GM21619 (cell line): ENCODE measurements around the gene VPS9D1.

Experiments
- ATAC-seq: cut with Tn5 transposase; IDR thresholded peaks from one replicate; pipeline ENCODE4 v1.9.1; 2021; ENCODE audit not compliant: unreplicated experiment

The VPS9D1 gene

GRCh38 chr16:89732918-89733242, 12.2 kb upstream of the VPS9D1 start:
- ATAC-seq = no peak

- no peak for ATAC-seq
Measured at GRCh38 chr16:89732142-89732917, 11.6 kb upstream of the VPS9D1 start.

- no peak for ATAC-seq
Measured at GRCh38 chr16:89730610-89731234, 10.0 kb upstream of the VPS9D1 start.

GRCh38 chr16:89729863-89730593, 9.3 kb upstream of the VPS9D1 start:
- no peak for ATAC-seq

- ATAC-seq = no peak
Measured at GRCh38 chr16:89729293-89729692, 8.6 kb upstream of the VPS9D1 start.

- no peak for ATAC-seq
Measured at GRCh38 chr16:89727406-89728120, 6.9 kb upstream of the VPS9D1 start.

GRCh38 chr16:89723279-89724250, 2.9 kb upstream of the VPS9D1 start:
- ATAC-seq = no peak

GRCh38 chr16:89722392-89723278, 1.9 kb upstream of the VPS9D1 start:
- peak; percentile 5 for ATAC-seq

GRCh38 chr16:89721546-89722391, 1.1 kb upstream of the VPS9D1 start:
- ATAC-seq = peak; percentile 25

GRCh38 chr16:89720551-89720812, 216 bp downstream of the VPS9D1 start:
- peak; percentile 19 for ATAC-seq

GRCh38 chr16:89717688-89718505, 2.8 kb downstream of the VPS9D1 start:
- no peak for ATAC-seq

GRCh38 chr16:89716916-89717687, 3.6 kb downstream of the VPS9D1 start:
- no peak for ATAC-seq

GRCh38 chr16:89716493-89716892, 4.2 kb downstream of the VPS9D1 start:
- no peak for ATAC-seq

- no peak for ATAC-seq
Measured at GRCh38 chr16:89712274-89712781, 8.4 kb downstream of the VPS9D1 start.

- no peak for ATAC-seq
Measured at GRCh38 chr16:89711601-89712273, 9.0 kb downstream of the VPS9D1 start.
